GM12864 (cell line): Measurements from ENCODE around the gene ATL1.
"Not testable (repeated sequence)": the region's sequence is repeated elsewhere in the genome, so short reads cannot be mapped to it uniquely, and the experiment has no call there.

ENCODE experiments used
- DNase-seq: peaks from one replicate; pipeline ENCODE4 v3.0.0-alpha.2; 2011; ENCODE audit warnings: low read depth
- H3K4me3 ChIP-seq: 2 replicates; pipeline ENCODE4 v1.5.1; 2011; ENCODE audit warnings: mild to moderate bottlenecking, low read depth, low read length, control low read depth
- TF ChIP-seq, protein P1 (sequence below): IDR thresholded peaks from 2 replicates; pipeline ENCODE4 v1.5.1; 2011; ENCODE audit warnings: low read depth, mild to moderate bottlenecking, moderate library complexity, low read length, control low read depth, inconsistent platforms; ENCODE audit errors: missing control alignments

ATL1 gene

DNA sequence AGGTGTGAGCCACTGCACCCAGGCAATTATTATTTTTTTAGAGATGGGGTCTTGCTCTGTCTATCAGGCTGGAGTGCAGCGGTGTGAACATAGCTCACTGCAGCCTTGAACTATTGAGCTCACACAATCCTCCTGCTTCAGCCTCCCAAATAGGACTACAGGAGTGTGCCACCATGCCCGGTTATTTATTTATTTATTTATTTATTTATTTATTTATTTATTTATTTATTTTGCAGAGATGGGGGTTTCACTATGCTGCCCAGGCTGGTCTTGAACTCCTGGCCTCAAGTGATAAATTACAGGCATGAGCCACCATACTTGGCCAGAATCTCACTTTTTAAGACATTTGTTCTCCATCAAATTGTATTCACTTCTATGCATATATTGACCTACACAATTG, 56.3 kb downstream of the ATL1 start:
- DNase-seq = no peak
- H3K4me3 ChIP-seq = no peak overlapping the region
- TF ChIP-seq, protein P1, sequence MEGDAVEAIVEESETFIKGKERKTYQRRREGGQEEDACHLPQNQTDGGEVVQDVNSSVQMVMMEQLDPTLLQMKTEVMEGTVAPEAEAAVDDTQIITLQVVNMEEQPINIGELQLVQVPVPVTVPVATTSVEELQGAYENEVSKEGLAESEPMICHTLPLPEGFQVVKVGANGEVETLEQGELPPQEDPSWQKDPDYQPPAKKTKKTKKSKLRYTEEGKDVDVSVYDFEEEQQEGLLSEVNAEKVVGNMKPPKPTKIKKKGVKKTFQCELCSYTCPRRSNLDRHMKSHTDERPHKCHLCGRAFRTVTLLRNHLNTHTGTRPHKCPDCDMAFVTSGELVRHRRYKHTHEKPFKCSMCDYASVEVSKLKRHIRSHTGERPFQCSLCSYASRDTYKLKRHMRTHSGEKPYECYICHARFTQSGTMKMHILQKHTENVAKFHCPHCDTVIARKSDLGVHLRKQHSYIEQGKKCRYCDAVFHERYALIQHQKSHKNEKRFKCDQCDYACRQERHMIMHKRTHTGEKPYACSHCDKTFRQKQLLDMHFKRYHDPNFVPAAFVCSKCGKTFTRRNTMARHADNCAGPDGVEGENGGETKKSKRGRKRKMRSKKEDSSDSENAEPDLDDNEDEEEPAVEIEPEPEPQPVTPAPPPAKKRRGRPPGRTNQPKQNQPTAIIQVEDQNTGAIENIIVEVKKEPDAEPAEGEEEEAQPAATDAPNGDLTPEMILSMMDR = no peak

DNA sequence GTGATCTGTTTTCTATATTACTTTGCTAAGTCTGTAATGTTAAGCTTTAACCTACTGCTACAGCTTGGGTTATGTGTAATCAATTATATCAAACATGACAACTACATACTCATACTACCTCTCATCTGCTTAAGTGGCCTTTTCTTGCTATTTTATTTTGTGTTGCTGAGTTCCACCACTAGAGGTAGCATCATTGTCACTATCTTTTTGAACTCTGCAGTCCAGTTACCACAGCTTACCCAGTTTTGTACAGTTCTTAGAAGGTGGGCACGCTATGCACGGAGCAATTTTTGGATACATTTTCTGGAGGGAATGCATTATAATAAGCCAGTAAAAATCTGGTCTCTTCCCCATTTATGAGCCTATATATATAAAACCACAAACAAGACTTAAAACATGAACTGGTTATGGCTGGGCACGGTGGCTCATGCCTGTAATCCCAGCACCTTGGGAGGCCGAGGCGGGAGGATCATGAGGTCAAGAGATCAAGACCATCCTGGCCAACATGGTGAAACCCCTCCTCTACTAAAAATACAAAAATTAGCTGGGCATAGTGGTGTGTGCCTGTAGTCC, 59.7 kb downstream of the ATL1 start:
- TF ChIP-seq, protein P1 = peak; percentile 74
- no peak for DNase-seq
- H3K4me3 ChIP-seq = no peak overlapping the region

DNA sequence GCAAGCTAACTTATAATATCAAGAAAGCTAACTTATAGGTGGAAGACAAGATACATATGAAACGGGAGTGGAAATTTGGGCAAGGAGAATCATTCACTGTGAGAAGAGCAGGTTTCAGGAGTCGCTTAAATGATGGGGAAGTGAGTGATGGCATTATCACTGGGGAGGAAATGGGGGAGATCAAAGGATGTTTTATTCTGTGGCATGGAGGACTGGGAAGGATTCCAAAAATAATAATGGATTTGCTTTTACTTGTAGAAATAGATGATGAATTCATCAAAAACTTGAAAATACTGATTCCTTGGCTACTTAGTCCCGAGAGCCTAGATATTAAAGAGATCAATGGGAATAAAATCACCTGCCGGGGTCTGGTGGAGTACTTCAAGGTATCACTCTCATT, 60.4 kb downstream of the ATL1 start:
- TF ChIP-seq, protein P1 = no peak
- no peak overlapping the region for H3K4me3 ChIP-seq
- no peak for DNase-seq

DNA sequence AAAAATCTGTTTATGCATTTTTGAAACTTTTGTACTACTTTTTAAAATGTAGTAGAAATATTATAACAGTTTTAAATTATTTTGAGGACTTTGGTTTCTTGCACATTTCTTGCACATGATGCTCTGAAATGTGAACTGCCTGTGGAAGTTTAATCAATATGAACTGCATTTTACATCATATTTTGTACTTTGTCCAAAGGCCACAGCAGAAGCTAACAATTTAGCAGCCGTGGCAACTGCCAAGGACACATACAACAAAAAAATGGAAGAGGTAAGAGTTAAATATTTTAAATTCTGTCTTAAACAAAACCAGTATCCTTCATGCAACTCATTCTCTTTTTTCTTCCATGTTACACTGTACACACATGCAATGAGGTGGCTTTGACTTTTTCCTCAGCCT, 63.0 kb downstream of the ATL1 start:
- H3K4me3 ChIP-seq = no peak overlapping the region
- no peak for DNase-seq
- TF ChIP-seq, protein P1 = no peak

DNA sequence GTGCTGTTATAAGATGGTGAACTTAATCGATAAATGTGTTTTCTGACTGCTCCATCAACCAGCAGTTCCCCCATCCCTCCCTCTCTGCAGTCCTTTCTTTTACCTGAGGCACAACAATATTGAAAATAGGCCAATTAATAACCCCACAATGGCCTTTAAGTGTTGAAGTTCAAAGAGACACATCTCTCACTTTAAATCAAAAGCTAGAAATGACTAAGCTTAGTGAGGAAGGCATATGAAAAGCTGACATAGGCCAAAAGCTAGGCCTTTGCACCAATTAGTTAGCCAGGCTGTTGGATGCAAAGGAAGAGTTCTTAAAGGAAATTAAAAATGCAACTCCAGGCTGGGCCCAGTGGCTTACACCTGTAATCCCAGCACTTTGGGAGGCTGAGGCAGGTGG, 64.5 kb downstream of the ATL1 start:
- no peak overlapping the region for H3K4me3 ChIP-seq
- TF ChIP-seq, protein P1 = no peak
- no peak for DNase-seq

DNA sequence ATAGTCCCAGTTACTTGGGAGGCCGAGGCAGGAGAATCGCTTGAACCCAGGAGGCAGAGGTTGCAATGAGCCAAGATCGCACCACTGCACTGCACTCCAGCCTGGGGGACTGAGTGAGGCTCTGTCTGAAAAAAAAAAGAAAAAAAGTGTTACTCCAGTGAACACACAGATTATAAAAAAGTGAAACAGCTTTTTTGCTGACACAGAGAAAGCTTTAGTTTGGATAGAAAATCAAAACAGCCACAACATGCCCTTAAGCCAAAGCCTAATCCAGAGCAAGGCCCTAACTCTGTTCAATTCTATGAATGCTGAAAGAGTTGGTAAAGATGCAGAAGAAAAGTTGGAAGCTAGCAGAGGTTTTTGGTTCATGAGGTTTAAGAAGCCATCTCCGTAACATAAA, 65.0 kb downstream of the ATL1 start:
- not testable (repeated sequence) for H3K4me3 ChIP-seq, DNase-seq

DNA sequence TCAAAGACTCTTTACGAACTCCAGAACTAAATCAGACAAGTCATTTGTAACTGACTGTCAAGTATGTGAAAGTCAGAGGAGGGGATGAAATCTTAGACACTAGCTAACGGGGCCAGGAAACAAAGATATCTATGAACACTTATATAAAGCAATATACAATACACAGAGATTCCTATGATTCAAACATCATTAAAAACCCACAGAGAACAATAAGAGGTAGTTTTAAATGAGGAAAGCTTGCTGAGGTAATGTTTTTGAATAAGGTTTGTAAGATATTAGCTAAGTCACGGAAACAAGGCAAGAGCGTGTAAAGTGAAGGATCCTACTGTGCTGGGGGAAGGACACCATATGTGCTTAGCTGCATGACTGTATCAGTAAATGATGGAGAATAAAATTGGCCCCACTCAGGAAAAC, 71.5 kb downstream of the ATL1 start:
- DNase-seq = no peak
- H3K4me3 ChIP-seq = no peak overlapping the region
- TF ChIP-seq, protein P1 = no peak
